Stomach (tissue), 9 donors: ENCODE measurements around the gene TOX3. TPM values are rescaled to one million over a fixed set of nuclear protein-coding genes. Genes with fewer than 3 reads are reported as not detected.

ENCODE experiments used
- DNase-seq, 2 donors: peaks; one replicate each; pipeline versions ENCODE4 v3.0.0 to v3.0.0-alpha.2; 2013 to 2019
- H3K27ac ChIP-seq, 5 donors: fragments of 200-600 bp in 4 of 5; sonication (generic) in 4 of 5; one replicate each; pipeline ENCODE4 v1.5.1; 2013 to 2019; ENCODE audit warnings: mild to moderate bottlenecking in 1 of 5, moderate library complexity in 1 of 5
- H3K27me3 ChIP-seq, 3 donors: fragments of 200-600 bp; sonication (generic); one replicate each; pipeline ENCODE4 v1.5.1; 2017 to 2019; ENCODE audit warnings: mixed run types in 1 of 3
- H3K36me3 ChIP-seq, 4 donors: fragments of 200-600 bp; sonication (generic); 1 replicate in 3 of 4; 2 replicates in 1 of 4; pipeline ENCODE4 v1.5.1; 2016 to 2019
- H3K4me1 ChIP-seq, 4 donors: fragments of 200-600 bp; sonication (generic); one replicate each; pipeline ENCODE4 v1.5.1; 2016 to 2019
- H3K4me3 ChIP-seq, 4 donors: fragments of 200-600 bp; sonication (generic) in 3 of 4; one replicate each; pipeline ENCODE4 v1.5.1; 2016 to 2019; ENCODE audit warnings: mild to moderate bottlenecking in 1 of 4
- H3K9me3 ChIP-seq, 4 donors: fragments of 200-600 bp; sonication (generic); one replicate each; pipeline ENCODE4 v1.5.1; 2016 to 2019
- EP300 ChIP-seq: sonication (generic); formaldehyde crosslinking; IDR thresholded peaks from one replicate; pipeline ENCODE4 v1.6.1; 2017; ENCODE audit warnings: antibody characterized with exemption
- POLR2A ChIP-seq, 4 donors: fragments of 450-650 bp; IDR thresholded peaks; one replicate each; pipeline ENCODE4 v1.6.1; 2016; ENCODE audit warnings: antibody characterized with exemption in 4 of 4, control low read depth in 2 of 4, mild to moderate bottlenecking in 1 of 4, moderate library complexity in 1 of 4
- POLR2AphosphoS5 ChIP-seq, 3 donors: sonication (generic); formaldehyde crosslinking; IDR thresholded peaks; one replicate each; pipeline ENCODE4 v1.6.1; 2016; ENCODE audit warnings: antibody characterized with exemption in 3 of 3
- WGBS, 5 donors: extraction: QIAGEN DNeasy Blood & Tissue Kit in 3 of 5; methylation state at CpG; one replicate each; pipeline versions ENCODE4 v1.1.5 to v1.1.7; 2013 to 2018; 5-methylcytosine and 5-hydroxymethylcytosine counted together
- intact Hi-C: fragments of 100-400 bp; cut with DNase I; formaldehyde crosslinking; loops from one replicate; pipeline ENCODE4 v1.15.1; 2023; ENCODE audit warnings: low total_unique reads
- polyA plus RNA-seq, 3 donors: library from polyadenylated mRNA; stranded (reverse); fragments of 200-250 nt; gene quantifications; one replicate each; pipeline ENCODE4 v1.2.3, GENCODE V29; 2013
- total RNA-seq, 5 donors: library from RNA; depleted of rRNA; stranded (reverse); fragments of >200 nt; gene quantifications; one replicate each; pipeline versions ENCODE4 v1.1.0 to v1.2.3, GENCODE V29; 2014 to 2016
- TF ChIP-seq, protein P1 (sequence below), 7 experiments: fragments of 450-650 bp in 4 of 7; fragments of 200-600 bp in 3 of 7; sonication (generic) in 3 of 7; IDR thresholded peaks; one replicate each; pipeline ENCODE4 v1.5.1; 2016 to 2019; ENCODE audit warnings: antibody characterized with exemption in 7 of 7, control low read depth in 2 of 7, mild to moderate bottlenecking in 1 of 7
- donor health status: healthy with polysubstance abuse.
- donor health status: Bipolar disorder and iron deficiency.
- donor health status: healthy.

TOX3 gene
- total and polyA plus RNA-seq, 8 donors = 6.4 to 169 (median 11.1) TPM

DNA sequence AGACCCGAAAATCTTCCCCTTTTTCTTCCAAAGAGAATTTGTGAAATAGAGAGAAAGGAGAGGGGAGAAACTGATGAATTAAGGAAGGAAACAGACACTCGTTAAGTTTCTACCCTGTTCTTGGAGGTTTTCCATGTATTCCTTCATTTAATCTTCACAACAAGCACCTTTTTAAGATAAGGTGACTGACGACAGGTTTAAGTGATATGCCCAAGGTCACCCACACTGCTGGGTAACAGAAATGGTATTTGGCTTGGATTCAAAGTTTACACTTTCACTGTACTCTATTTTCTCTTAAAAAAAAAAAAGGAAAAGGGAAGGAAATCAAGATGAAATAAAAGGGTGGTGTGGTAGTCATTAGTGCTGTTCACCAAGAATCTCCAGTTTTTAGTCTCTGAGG is 33.5 kb upstream of the TOX3 start:
- WGBS, 5 donors = 34 to 63% (median 53%) methylated on average over 3 of the region's 3 CpGs
- Histone ChIP-seq H3K9me3 (no peaks in the 10 kb centered on the region), H3K4me3 (no peak overlapping the region), H3K27me3 (no peaks in the 10 kb centered on the region), H3K36me3 (no peaks in the 10 kb centered on the region), H3K4me1 (peaks cover 10 to 21% (median 14%) of the 10 kb centered on the region in 4 donors), H3K27ac (peak overlapping the region in 4 of 5 donors; percentile 61 to 86 (median 78))
- intact Hi-C loops = no loop called here
- TF ChIP-seq, protein P1, sequence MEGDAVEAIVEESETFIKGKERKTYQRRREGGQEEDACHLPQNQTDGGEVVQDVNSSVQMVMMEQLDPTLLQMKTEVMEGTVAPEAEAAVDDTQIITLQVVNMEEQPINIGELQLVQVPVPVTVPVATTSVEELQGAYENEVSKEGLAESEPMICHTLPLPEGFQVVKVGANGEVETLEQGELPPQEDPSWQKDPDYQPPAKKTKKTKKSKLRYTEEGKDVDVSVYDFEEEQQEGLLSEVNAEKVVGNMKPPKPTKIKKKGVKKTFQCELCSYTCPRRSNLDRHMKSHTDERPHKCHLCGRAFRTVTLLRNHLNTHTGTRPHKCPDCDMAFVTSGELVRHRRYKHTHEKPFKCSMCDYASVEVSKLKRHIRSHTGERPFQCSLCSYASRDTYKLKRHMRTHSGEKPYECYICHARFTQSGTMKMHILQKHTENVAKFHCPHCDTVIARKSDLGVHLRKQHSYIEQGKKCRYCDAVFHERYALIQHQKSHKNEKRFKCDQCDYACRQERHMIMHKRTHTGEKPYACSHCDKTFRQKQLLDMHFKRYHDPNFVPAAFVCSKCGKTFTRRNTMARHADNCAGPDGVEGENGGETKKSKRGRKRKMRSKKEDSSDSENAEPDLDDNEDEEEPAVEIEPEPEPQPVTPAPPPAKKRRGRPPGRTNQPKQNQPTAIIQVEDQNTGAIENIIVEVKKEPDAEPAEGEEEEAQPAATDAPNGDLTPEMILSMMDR (IDR thresholded peaks at IDR 0.05) = no peak
- DNase-seq = peak in 1 of 2 donors; percentile 33

DNA sequence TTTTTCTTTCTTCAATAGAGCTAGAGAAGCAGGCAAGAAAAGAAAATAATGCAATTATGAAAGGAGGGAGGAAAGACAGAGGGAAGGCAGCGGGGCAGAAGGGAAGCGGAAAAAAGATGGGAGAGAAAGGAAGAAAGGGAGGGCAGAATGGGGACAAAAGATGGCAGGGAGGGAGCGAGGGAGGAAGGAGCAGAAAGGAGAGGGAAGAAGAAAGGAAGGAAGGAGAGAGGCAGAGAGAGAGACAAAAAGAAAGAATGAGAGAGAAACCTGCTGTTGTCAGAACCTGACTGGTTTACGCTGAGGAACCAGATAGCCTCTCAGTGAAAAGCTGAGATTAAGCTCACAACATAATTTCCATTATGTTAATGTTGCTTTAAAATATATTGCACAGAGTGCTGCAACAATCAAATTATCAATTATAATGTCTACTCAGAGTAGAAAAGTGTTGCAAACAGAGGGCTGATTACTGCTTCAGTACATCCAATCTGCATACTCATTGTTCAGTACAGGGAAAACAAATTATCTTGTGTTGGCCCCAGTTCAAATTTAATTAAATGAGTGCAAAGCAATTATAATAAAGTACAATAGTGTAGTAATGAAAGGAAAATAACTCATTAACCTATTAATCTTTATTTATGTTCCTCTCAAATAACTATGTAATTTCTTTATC is 32.0 kb upstream of the TOX3 start:
- WGBS, 5 donors = 77 to 88% (median 82%) methylated on average over 4 of the region's 4 CpGs
- no peak for DNase-seq
- Histone ChIP-seq H3K36me3 (no peaks in the 10 kb centered on the region), H3K4me1 (peaks cover 15 to 27% (median 20%) of the 10 kb centered on the region in 4 donors), H3K27ac (peak overlapping the region; percentile 61 to 91 (median 83)), H3K9me3 (no peaks in the 10 kb centered on the region), H3K4me3 (no peak overlapping the region), H3K27me3 (no peaks in the 10 kb centered on the region)
- no peak for TF ChIP-seq POLR2A (IDR thresholded peaks at IDR 0.05)
- TF ChIP-seq, protein P1 (IDR thresholded peaks at IDR 0.05) = no peak
- TF ChIP-seq POLR2AphosphoS5 (IDR thresholded peaks at IDR 0.05) = no peak
- no peak for TF ChIP-seq EP300
- intact Hi-C loops = no loop called here

DNA sequence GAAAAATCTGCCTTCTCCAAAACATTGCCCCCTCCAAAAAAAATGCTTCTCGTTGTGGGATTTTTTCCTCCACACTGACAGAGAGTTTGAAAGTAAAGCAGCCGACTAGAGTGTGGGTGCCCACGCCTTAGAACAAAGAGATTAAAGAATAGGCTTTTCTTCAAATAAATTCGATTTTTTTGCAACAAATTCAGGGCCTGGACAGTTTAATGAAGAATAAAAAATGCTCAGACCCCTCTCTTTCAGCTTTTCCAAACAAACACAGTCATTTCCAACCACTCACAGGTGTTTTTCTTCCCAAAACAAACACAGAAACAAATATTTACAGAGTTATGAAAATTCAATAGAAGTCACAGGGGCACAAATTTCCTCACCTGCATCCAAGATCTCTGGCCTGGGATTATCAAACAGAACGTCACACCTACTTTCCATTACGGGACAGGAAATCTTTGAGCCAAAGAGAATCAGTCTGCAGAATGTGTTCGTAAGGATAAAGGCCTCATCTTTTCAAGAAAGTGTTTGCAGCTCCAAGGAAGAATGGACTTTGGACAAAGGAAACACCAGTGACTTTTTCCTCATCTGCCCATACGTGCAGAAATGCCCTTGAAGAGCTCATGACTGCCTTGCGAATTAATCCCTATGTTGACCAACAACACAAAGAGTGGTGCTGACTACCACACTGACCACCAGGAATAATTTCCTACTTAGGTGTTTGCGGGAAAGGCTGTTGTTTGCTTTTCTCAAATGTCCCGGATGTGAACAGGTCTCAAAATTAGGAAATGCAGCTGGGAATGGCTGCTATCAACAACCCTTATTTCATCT is 31.3 kb upstream of the TOX3 start:
- WGBS, 5 donors = 29 to 49% (median 39%) methylated on average over 11 of the region's 11 CpGs
- Histone ChIP-seq H3K4me1 (peaks cover 15 to 27% (median 23%) of the 10 kb centered on the region in 4 donors), H3K4me3 (no peak overlapping the region), H3K9me3 (no peaks in the 10 kb centered on the region), H3K36me3 (no peaks in the 10 kb centered on the region), H3K27me3 (no peaks in the 10 kb centered on the region), H3K27ac (peak overlapping the region; percentile 61 to 91 (median 83))
- intact Hi-C loops = no loop called here
- TF ChIP-seq, protein P1 (IDR thresholded peaks at IDR 0.05) = no peak
- peak in 2 of 3 donors; percentile 58 to 64 for TF ChIP-seq POLR2AphosphoS5 (IDR thresholded peaks at IDR 0.05)
- peak; percentile 50 to 72 for DNase-seq

DNA sequence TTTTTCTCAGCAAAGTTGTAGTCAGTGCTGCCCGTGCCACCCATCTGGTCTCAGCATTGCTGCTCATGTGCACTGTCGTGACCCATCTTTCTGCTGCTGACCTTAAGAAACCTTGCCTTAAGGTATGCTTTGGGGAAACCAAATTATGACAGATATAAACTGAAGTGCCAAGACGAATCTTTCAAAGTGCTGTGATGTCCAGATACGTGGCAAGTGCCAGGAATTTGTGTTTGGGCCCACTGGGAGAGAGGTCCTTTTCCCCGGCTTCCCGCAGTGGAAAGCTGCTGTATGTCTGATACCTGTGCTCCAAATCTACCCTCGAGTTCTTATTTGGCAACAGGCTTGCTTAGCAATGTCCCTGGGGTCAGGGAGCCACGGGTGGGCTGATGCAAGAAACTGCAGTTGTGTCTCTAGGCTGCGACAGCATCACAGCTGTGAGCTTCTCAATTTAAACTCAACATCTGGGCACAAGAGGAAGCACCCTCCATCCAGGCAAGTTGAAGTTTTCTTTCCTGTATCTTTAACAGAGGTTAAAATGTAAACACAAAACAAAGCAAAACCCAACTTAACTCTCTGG is 30.3 kb upstream of the TOX3 start:
- Histone ChIP-seq H3K9me3 (no peaks in the 10 kb centered on the region), H3K36me3 (no peaks in the 10 kb centered on the region), H3K27ac (peak overlapping the region; percentile 61 to 86 (median 76)), H3K4me3 (no peak overlapping the region), H3K4me1 (peaks cover 15 to 37% (median 29%) of the 10 kb centered on the region in 4 donors), H3K27me3 (no peaks in the 10 kb centered on the region)
- TF ChIP-seq, protein P1 (IDR thresholded peaks at IDR 0.05) = no peak
- no peak for TF ChIP-seq POLR2AphosphoS5 (IDR thresholded peaks at IDR 0.05)
- no peak for TF ChIP-seq EP300
- TF ChIP-seq POLR2A (IDR thresholded peaks at IDR 0.05) = no peak
- intact Hi-C loops = no loop called here
- DNase-seq = no peak
- 54 to 74% (median 63%) methylated on average over 9 of the region's 9 CpGs for WGBS, 5 donors
